GM12864 (cell line): ENCODE results near the gene TRMT5.

ENCODE experiments used
- DNase-seq: peaks from one replicate; pipeline ENCODE4 v3.0.0-alpha.2; 2011; ENCODE audit warnings: low read depth
- H3K4me3 ChIP-seq: 2 replicates; pipeline ENCODE4 v1.5.1; 2011; ENCODE audit warnings: mild to moderate bottlenecking, low read depth, low read length, control low read depth
- TF ChIP-seq, protein P1 (sequence below): IDR thresholded peaks from 2 replicates; pipeline ENCODE4 v1.5.1; 2011; ENCODE audit warnings: low read depth, mild to moderate bottlenecking, moderate library complexity, low read length, control low read depth, inconsistent platforms; ENCODE audit errors: missing control alignments

The TRMT5 gene

GRCh38 chr14:60974090-60974651 lies 6.7 kb downstream of the TRMT5 start:
- TF ChIP-seq, protein P1, sequence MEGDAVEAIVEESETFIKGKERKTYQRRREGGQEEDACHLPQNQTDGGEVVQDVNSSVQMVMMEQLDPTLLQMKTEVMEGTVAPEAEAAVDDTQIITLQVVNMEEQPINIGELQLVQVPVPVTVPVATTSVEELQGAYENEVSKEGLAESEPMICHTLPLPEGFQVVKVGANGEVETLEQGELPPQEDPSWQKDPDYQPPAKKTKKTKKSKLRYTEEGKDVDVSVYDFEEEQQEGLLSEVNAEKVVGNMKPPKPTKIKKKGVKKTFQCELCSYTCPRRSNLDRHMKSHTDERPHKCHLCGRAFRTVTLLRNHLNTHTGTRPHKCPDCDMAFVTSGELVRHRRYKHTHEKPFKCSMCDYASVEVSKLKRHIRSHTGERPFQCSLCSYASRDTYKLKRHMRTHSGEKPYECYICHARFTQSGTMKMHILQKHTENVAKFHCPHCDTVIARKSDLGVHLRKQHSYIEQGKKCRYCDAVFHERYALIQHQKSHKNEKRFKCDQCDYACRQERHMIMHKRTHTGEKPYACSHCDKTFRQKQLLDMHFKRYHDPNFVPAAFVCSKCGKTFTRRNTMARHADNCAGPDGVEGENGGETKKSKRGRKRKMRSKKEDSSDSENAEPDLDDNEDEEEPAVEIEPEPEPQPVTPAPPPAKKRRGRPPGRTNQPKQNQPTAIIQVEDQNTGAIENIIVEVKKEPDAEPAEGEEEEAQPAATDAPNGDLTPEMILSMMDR: no peak

DNA sequence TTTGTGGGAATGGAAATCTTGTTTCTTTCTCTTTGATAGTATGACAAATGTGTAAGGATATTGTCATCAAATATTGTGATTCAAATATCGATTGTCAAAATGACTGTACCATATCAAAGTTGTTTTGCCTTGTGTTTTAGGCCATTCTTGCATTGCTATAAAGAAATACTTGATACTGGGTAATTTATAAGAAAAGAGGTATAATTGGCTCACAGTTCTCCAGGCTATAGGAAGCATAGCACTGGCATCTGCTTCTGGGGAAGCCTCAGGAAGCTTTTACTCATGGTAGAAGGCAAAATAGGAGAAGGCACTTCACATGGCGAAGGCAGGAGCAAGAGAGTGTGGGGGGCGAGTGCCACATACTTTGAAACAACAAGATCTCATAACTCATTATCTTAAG lies 7.8 kb downstream of the TRMT5 start:
- TF ChIP-seq, protein P1: no peak
- DNase-seq: no peak
- no peak overlapping the region for H3K4me3 ChIP-seq

More at GRCh38 chr14:60974090-60974651, 6.7 kb downstream of the TRMT5 start:
- no peak overlapping the region for H3K4me3 ChIP-seq
- DNase-seq: no peak

DNA sequence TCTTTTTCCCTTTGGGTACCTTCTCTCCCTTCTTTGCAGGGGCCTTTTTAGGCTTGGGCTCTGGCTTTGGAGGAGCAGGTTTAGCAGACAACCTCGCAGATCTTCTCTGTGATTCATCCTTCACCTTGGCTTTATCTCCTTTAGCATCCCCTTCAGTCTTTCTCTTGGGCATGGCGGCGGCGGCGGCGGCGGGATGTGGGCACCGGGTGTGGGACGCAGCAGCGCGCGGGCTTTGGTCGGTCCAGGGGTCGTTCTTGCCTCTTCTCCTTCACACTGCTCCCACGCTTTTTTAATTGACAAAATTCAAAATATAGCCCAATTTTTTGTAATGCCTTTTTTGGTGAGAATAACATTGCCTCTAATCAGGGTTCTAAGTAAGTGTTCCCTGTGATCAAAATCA lies 8.6 kb downstream of the TRMT5 start:
- TF ChIP-seq, protein P1: no peak
- H3K4me3 ChIP-seq: no peak overlapping the region
- no peak for DNase-seq

GRCh38 chr14:60971271-60971670 lies 9.6 kb downstream of the TRMT5 start:
- H3K4me3 ChIP-seq: no peak overlapping the region
- TF ChIP-seq, protein P1: no peak
- DNase-seq: no peak

GRCh38 chr14:60970146-60970545 lies 10.7 kb downstream of the TRMT5 start:
- TF ChIP-seq, protein P1: no peak
- no peak for DNase-seq
- H3K4me3 ChIP-seq: no peak overlapping the region

DNA sequence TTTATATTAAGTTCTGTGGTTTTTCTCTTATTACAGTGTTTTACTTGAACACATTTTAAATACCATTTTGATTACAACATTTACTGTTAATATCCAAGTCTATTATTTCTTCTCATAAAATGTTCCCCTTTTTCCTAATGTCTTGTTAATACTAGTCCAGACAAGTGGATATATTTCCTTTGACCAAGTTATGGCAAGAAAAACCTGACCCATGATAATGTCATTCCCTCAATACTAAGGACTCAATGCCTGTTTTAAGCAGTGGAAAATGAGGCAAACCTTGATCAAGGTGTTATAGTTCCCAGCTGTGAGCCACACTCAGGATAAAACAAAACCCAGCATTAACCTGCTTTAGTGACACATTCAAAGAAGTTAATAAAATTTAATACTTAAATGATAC lies 12.2 kb downstream of the TRMT5 start:
- TF ChIP-seq, protein P1: no peak
- H3K4me3 ChIP-seq: no peak overlapping the region
- DNase-seq: no peak

- H3K4me3 ChIP-seq: no peak overlapping the region
- TF ChIP-seq, protein P1: no peak
- DNase-seq: no peak
Measured at GRCh38 chr14:60968099-60968498, 12.8 kb downstream of the TRMT5 start.
